Fibroblast of villous mesenchyme (primary cell): ENCODE data around the gene CUBN. TPM values are rescaled to one million over a fixed set of nuclear protein-coding genes. Genes with fewer than 3 reads are reported as not detected.

Experiments used
- DNase-seq: peaks from one replicate; pipeline ENCODE4 v3.0.0-alpha.2; 2010; ENCODE audit warnings: low read depth
- H3K4me3 ChIP-seq: 2 replicates; pipeline ENCODE4 v1.5.1; 2011; ENCODE audit warnings: low read depth, mild to moderate bottlenecking, low read length
- total RNA-seq: library from RNA; depleted of rRNA; stranded (reverse); fragments of >200 nt; gene quantifications from 2 replicates; pipeline ENCODE4 v1.2.3, GENCODE V29; 2012
- TF ChIP-seq, protein P1 (sequence below): IDR thresholded peaks from 2 replicates; pipeline ENCODE4 v1.5.1; 2012; ENCODE audit warnings: low read depth, mild to moderate bottlenecking, low read length; ENCODE audit not compliant: insufficient read depth

The CUBN gene
- total RNA-seq, 1 donor: 0.86 TPM

- H3K4me3 ChIP-seq: no peak overlapping the region
- TF ChIP-seq, protein P1, sequence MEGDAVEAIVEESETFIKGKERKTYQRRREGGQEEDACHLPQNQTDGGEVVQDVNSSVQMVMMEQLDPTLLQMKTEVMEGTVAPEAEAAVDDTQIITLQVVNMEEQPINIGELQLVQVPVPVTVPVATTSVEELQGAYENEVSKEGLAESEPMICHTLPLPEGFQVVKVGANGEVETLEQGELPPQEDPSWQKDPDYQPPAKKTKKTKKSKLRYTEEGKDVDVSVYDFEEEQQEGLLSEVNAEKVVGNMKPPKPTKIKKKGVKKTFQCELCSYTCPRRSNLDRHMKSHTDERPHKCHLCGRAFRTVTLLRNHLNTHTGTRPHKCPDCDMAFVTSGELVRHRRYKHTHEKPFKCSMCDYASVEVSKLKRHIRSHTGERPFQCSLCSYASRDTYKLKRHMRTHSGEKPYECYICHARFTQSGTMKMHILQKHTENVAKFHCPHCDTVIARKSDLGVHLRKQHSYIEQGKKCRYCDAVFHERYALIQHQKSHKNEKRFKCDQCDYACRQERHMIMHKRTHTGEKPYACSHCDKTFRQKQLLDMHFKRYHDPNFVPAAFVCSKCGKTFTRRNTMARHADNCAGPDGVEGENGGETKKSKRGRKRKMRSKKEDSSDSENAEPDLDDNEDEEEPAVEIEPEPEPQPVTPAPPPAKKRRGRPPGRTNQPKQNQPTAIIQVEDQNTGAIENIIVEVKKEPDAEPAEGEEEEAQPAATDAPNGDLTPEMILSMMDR: no peak
- no peak for DNase-seq
Measured at GRCh38 chr10:16901106-16901505, 228.5 kb downstream of the CUBN start.

DNA sequence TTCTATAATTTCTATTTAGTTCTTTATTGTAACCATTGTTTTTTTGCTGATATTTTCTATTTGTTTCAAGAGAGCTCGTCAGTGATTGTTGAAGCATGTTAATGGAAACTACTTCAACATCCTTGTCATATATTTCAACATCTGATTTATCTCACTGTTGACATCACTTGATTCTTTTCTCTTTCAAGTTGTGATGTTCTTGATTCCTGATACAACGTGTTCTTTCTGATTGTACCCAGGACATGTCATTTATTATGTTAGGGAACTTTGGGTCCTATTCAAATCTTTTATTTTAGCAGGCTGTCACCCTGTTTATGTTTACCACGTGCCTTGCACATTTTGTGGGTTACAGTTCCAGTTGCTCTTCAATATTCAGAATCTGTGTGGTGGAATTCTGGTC lies 232.6 kb downstream of the CUBN start:
- TF ChIP-seq, protein P1: no peak
- H3K4me3 ChIP-seq: no peak overlapping the region
- DNase-seq: no peak

- DNase-seq: peak; percentile 71
Measured at GRCh38 chr10:16894821-16895220, 234.8 kb downstream of the CUBN start.

DNA sequence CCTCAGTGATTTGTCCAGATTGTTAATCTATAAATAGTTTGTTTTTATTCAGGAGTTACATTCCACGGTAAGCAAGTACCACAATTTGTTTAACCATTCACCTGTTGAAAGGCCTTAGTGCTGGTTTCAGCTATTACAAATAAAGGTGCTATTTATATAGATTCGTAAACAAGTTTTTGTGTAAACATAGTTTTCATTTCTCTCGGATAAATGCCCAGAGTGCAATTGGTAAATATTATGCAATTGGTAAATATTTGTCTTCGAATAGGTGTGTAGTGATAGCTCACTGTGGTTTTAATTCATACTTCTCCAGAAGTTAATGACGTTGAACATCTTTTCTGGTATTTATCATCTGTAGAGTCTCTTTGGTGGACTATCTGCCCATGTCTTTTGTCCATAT lies 235.9 kb downstream of the CUBN start:
- peak; percentile 20 for DNase-seq
- TF ChIP-seq, protein P1: no peak
- H3K4me3 ChIP-seq: no peak overlapping the region

More at GRCh38 chr10:16894821-16895220, 234.8 kb downstream of the CUBN start:
- no peak overlapping the region for H3K4me3 ChIP-seq
- TF ChIP-seq, protein P1: no peak

- TF ChIP-seq, protein P1: peak; percentile 77
- H3K4me3 ChIP-seq: no peak overlapping the region
- DNase-seq: peak; percentile 89
Measured at GRCh38 chr10:16891375-16892313, 238.0 kb downstream of the CUBN start.

DNA sequence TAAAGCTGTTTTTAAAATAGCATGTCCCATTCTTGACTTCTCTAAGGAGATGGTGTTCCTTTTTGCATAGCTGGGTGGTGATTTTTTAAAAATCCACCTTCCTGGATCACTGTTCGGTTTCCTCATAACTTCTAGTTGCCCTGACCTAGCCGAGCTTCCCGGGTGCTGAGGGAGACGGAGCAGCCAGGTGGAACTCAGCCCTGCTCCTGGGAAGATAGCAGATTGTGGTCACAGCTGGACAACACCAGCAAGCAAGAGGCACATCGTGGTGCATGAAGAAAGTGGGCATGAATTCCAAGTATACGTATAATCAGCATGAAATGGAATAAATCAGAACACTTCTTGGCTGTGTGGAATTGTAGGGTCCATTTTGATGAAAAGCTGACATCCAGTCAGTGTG lies 238.9 kb downstream of the CUBN start:
- no peak for DNase-seq
- no peak overlapping the region for H3K4me3 ChIP-seq
- TF ChIP-seq, protein P1: no peak

GRCh38 chr10:16887565-16887964 lies 242.0 kb downstream of the CUBN start:
- peak; percentile 71 for DNase-seq
- TF ChIP-seq, protein P1: no peak
- no peak overlapping the region for H3K4me3 ChIP-seq
